Fibroblast of lung (primary cell): ENCODE measurements around the gene ANKRD17. TPM values are rescaled to one million over a fixed set of nuclear protein-coding genes. Genes with fewer than 3 reads are reported as not detected.

Experiments used
- DNase-seq, 2 donors: peaks; one replicate each; pipeline versions ENCODE4 v3.0.0 to v3.0.0-alpha.2; 2010; ENCODE audit warnings: low read depth in 2 of 2
- H2AFZ ChIP-seq: 2 replicates; pipeline ENCODE4 v1.5.1; 2012; ENCODE audit warnings: low read length, control low read depth, inconsistent platforms
- H3K27ac ChIP-seq: 2 replicates; pipeline ENCODE4 v1.5.1; 2011; ENCODE audit warnings: low read length, control low read depth; ENCODE audit not compliant: insufficient read depth
- H3K27me3 ChIP-seq: 2 replicates; pipeline ENCODE4 v1.5.1; 2011; ENCODE audit warnings: mild to moderate bottlenecking, low read length; ENCODE audit not compliant: control insufficient read depth, insufficient read depth
- H3K36me3 ChIP-seq: 2 replicates; pipeline ENCODE4 v1.5.1; 2011; ENCODE audit warnings: low read length; ENCODE audit not compliant: control insufficient read depth, insufficient read depth
- H3K4me1 ChIP-seq: 2 replicates; pipeline ENCODE4 v1.5.1; 2011; ENCODE audit warnings: low read length; ENCODE audit not compliant: control insufficient read depth, insufficient read depth; ENCODE audit errors: extremely low read depth
- H3K4me2 ChIP-seq: 2 replicates; pipeline ENCODE4 v1.5.1; 2011; ENCODE audit warnings: low read length, control low read depth; ENCODE audit not compliant: insufficient read depth; ENCODE audit errors: extremely low read depth
- H3K4me3 ChIP-seq, 4 experiments: fragments of 200-600 bp in 1 of 4; sonication (generic) in 1 of 4; replicated peaks in 1 of 4; 2 replicates each; pipeline ENCODE4 v1.5.1; 2011 to 2016; ENCODE audit warnings: low read length in 4 of 4, low read depth in 3 of 4, mild to moderate bottlenecking in 3 of 4, control low read depth in 2 of 4, inconsistent platforms in 1 of 4, mixed read lengths in 1 of 4; ENCODE audit not compliant: insufficient read depth in 1 of 4; ENCODE audit errors: control extremely low read depth in 1 of 4
- H3K79me2 ChIP-seq: 2 replicates; pipeline ENCODE4 v1.5.1; 2012; ENCODE audit warnings: mild to moderate bottlenecking, low read length, inconsistent platforms; ENCODE audit not compliant: control insufficient read depth, insufficient read depth
- H3K9ac ChIP-seq: 2 replicates; pipeline ENCODE4 v1.5.1; 2011; ENCODE audit warnings: mild to moderate bottlenecking, low read length, control low read depth; ENCODE audit not compliant: insufficient read depth
- H3K9me3 ChIP-seq: 2 replicates; pipeline ENCODE4 v1.5.1; 2012; ENCODE audit warnings: low read depth, low read length; ENCODE audit not compliant: control insufficient read depth, insufficient read depth
- H4K20me1 ChIP-seq: 2 replicates; pipeline ENCODE4 v1.5.1; 2011; ENCODE audit warnings: low read length; ENCODE audit not compliant: control insufficient read depth, insufficient read depth; ENCODE audit errors: extremely low read depth
- EZH2 ChIP-seq: IDR thresholded peaks from 2 replicates; pipeline ENCODE4 v1.5.1; 2012; ENCODE audit warnings: low read length, control low read depth, mild to moderate bottlenecking; ENCODE audit errors: missing control alignments
- polyA plus RNA-seq, 2 donors: library from polyadenylated mRNA; depleted of rRNA in 1 of 2; stranded (reverse) in 1 of 2; unstranded in 1 of 2; fragments of >200 nt; gene quantifications; 2 replicates each; pipeline ENCODE4 v1.2.1, GENCODE V29; 2011 to 2012; ENCODE audit warnings: missing spikeins in 1 of 2
- total RNA-seq: library from RNA; depleted of rRNA; stranded (reverse); fragments of >200 nt; gene quantifications from 2 replicates; pipeline ENCODE4 v1.2.1, GENCODE V29; 2014
- TF ChIP-seq, protein P1 (sequence below), 2 donors: IDR thresholded peaks in 1 of 2; conservative IDR thresholded peaks in 1 of 2; 1 replicate in 1 of 2; 2 replicates in 1 of 2; pipeline ENCODE4 v1.5.1; 2011 to 2012; ENCODE audit warnings: low read length in 2 of 2, control low read depth in 1 of 2, inconsistent platforms in 1 of 2, low read depth in 1 of 2, mild to moderate bottlenecking in 1 of 2

The ANKRD17 gene
- total and polyA plus RNA-seq, 2 donors (not counting 1 experiment from before 2014, with no cell fraction given) = 46.2 to 54.6 TPM

DNA sequence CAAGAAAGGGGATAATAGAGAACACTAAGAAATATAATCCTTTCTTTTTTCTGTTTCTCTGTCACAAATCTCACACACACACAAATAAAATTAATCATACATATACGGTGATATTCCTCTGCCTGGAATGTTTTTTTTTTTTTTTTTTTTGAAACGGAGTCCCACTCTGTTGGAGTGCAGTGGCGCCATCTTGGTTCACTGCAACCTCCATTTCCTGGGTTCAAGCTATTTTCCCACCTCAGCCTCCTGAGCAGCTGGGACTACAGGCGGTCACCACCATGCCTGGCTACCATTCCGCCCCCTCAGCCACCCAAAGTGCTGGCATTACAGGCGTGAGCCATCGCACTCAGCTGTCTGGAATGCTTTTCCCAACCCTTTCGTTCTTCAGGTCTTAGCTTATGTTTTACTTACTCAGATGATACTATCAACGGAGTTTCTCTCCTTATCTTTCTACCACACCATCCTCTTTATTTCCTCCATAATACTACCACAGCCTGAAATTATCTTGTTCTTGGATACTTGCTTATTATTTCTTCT, 69.3 kb downstream of the ANKRD17 start:
- no peak overlapping the region for H2AFZ ChIP-seq
- no peak overlapping the region for H3K27ac ChIP-seq
- H3K79me2 ChIP-seq = peaks cover 64% of the 10 kb centered on the region
- no peaks in the 10 kb centered on the region for H3K4me1 ChIP-seq
- TF ChIP-seq, protein P1, sequence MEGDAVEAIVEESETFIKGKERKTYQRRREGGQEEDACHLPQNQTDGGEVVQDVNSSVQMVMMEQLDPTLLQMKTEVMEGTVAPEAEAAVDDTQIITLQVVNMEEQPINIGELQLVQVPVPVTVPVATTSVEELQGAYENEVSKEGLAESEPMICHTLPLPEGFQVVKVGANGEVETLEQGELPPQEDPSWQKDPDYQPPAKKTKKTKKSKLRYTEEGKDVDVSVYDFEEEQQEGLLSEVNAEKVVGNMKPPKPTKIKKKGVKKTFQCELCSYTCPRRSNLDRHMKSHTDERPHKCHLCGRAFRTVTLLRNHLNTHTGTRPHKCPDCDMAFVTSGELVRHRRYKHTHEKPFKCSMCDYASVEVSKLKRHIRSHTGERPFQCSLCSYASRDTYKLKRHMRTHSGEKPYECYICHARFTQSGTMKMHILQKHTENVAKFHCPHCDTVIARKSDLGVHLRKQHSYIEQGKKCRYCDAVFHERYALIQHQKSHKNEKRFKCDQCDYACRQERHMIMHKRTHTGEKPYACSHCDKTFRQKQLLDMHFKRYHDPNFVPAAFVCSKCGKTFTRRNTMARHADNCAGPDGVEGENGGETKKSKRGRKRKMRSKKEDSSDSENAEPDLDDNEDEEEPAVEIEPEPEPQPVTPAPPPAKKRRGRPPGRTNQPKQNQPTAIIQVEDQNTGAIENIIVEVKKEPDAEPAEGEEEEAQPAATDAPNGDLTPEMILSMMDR (conservative IDR thresholded peaks at IDR 0.05 in 1 of 2, IDR thresholded peaks at IDR 0.05 in 1 of 2; ENCODE audit: low read depth in 1 of 2, low read length in 2 of 2) = no peak
- TF ChIP-seq EZH2 = no peak
- no peak overlapping the region for H3K4me3 ChIP-seq
- no peak overlapping the region for H3K9ac ChIP-seq
- H3K27me3 ChIP-seq = no peaks in the 10 kb centered on the region
- H4K20me1 ChIP-seq = no peaks in the 10 kb centered on the region
- DNase-seq = peak in 1 of 2 donors; percentile 75
- H3K4me2 ChIP-seq = no peak overlapping the region
- H3K9me3 ChIP-seq = no peaks in the 10 kb centered on the region
- no peaks in the 10 kb centered on the region for H3K36me3 ChIP-seq

DNA sequence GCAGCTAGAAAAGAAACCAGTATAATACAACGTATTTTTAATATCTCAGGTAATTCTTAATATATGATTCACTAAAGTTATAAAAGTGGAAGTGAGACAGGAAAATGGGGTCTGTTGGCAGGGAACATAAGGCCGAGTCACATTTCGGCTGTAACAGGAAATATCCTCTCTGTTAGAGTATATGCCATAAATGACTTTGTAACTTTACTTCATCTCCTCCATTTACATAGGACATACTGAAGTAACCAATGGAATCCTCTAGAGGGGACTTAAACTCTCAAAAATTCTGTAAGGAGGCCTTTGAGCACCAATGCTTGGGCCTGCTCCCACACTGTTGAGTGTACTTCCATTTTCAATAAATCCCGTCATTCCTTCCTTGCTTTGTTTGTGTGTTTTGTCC, 71.3 kb downstream of the ANKRD17 start:
- DNase-seq = peak; percentile 36 to 54
- H2AFZ ChIP-seq = no peak overlapping the region
- no peaks in the 10 kb centered on the region for H4K20me1 ChIP-seq
- no peaks in the 10 kb centered on the region for H3K9me3 ChIP-seq
- H3K4me3 ChIP-seq = no peak overlapping the region
- H3K4me2 ChIP-seq = no peak overlapping the region
- H3K79me2 ChIP-seq = peaks cover 66% of the 10 kb centered on the region
- no peaks in the 10 kb centered on the region for H3K4me1 ChIP-seq
- H3K27ac ChIP-seq = peak overlapping the region; percentile 32
- TF ChIP-seq, protein P1 (conservative IDR thresholded peaks at IDR 0.05 in 1 of 2, IDR thresholded peaks at IDR 0.05 in 1 of 2; ENCODE audit: low read depth in 1 of 2, low read length in 2 of 2) = no peak
- no peak for TF ChIP-seq EZH2
- no peaks in the 10 kb centered on the region for H3K27me3 ChIP-seq
- no peak overlapping the region for H3K9ac ChIP-seq
- no peaks in the 10 kb centered on the region for H3K36me3 ChIP-seq

DNA sequence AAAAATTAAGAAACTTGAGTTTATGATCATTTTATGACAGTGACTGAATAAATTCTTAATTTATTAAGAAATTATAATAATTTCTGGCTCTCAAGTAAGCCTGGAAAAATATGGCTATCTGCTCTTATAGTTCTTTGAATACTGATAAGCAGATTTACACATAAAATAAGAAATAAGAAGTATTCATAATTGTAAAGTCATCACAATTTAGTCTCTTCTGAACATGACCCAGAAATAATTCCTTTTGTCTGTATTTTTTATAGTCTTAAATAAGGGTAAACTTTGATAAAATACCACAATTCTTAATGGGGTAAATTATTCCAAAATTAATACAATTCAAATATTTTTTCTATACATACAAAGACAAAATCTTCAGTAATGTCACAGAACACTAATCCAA, 72.7 kb downstream of the ANKRD17 start:
- H3K4me3 ChIP-seq = no peak overlapping the region
- H4K20me1 ChIP-seq = no peaks in the 10 kb centered on the region
- DNase-seq = no peak
- no peaks in the 10 kb centered on the region for H3K4me1 ChIP-seq
- no peak overlapping the region for H3K4me2 ChIP-seq
- TF ChIP-seq, protein P1 (conservative IDR thresholded peaks at IDR 0.05 in 1 of 2, IDR thresholded peaks at IDR 0.05 in 1 of 2; ENCODE audit: low read depth in 1 of 2, low read length in 2 of 2) = no peak
- TF ChIP-seq EZH2 = no peak
- no peak overlapping the region for H2AFZ ChIP-seq
- peaks cover 64% of the 10 kb centered on the region for H3K79me2 ChIP-seq
- H3K27me3 ChIP-seq = no peaks in the 10 kb centered on the region
- H3K36me3 ChIP-seq = no peaks in the 10 kb centered on the region
- no peak overlapping the region for H3K27ac ChIP-seq
- no peak overlapping the region for H3K9ac ChIP-seq
- H3K9me3 ChIP-seq = no peaks in the 10 kb centered on the region
